Parathyroid adenoma (tissue), 2 donors: Measurements from ENCODE around the gene DTHD1.

Source experiments
- H2AFZ ChIP-seq: fragments of 300-600 bp; sonication (generic); one replicate; pipeline ENCODE4 v1.7.0; 2017; ENCODE audit warnings: antibody characterized with exemption, mild to moderate bottlenecking
- H3K27ac ChIP-seq: fragments of 300-600 bp; sonication (generic); one replicate; pipeline ENCODE4 v1.7.0; 2017
- H3K27me3 ChIP-seq: fragments of 300-600 bp; sonication (generic); one replicate; pipeline ENCODE4 v1.7.0; 2017; ENCODE audit warnings: low read length; ENCODE audit not compliant: control insufficient read depth, insufficient read depth
- H3K36me3 ChIP-seq: fragments of 300-600 bp; sonication (generic); one replicate; pipeline ENCODE4 v1.7.0; 2017; ENCODE audit warnings: low read length; ENCODE audit not compliant: control insufficient read depth, insufficient read depth
- H3K4me1 ChIP-seq: fragments of 300-600 bp; sonication (generic); one replicate; pipeline ENCODE4 v1.7.0; 2017; ENCODE audit warnings: control low read depth
- H3K4me2 ChIP-seq: fragments of 300-600 bp; sonication (generic); one replicate; pipeline ENCODE4 v1.7.0; 2017; ENCODE audit warnings: low read length
- H3K4me3 ChIP-seq: fragments of 300-600 bp; sonication (generic); one replicate; pipeline ENCODE4 v1.7.0; 2017; ENCODE audit warnings: low read depth, low read length
- H3K79me2 ChIP-seq: fragments of 300-600 bp; sonication (generic); one replicate; pipeline ENCODE4 v1.7.0; 2017; ENCODE audit warnings: control low read depth
- H3K9ac ChIP-seq: fragments of 300-600 bp; sonication (generic); one replicate; pipeline ENCODE4 v1.7.0; 2017; ENCODE audit warnings: mild to moderate bottlenecking
- H3K9me3 ChIP-seq: fragments of 300-600 bp; sonication (generic); one replicate; pipeline ENCODE4 v1.7.0; 2017; ENCODE audit warnings: low read length; ENCODE audit not compliant: control insufficient read depth
- CTCF ChIP-seq: fragments of 300-600 bp; sonication (generic); IDR thresholded peaks from one replicate; pipeline ENCODE4 v1.7.0; 2017; ENCODE audit warnings: antibody characterized with exemption, mild to moderate bottlenecking
- donor health status: primary hyperparathyroidism.

Gene DTHD1

GRCh38 chr4:36256398-36256891, 25.0 kb upstream of the DTHD1 start:
- H3K27me3 ChIP-seq = no peaks in the 10 kb centered on the region
- no peak overlapping the region for H2AFZ ChIP-seq
- H3K4me3 ChIP-seq = no peak overlapping the region
- TF ChIP-seq CTCF = no peak
- H3K79me2 ChIP-seq = no peaks in the 10 kb centered on the region
- no peaks in the 10 kb centered on the region for H3K9me3 ChIP-seq
- no peak overlapping the region for H3K4me2 ChIP-seq
- no peak overlapping the region for H3K27ac ChIP-seq
- H3K4me1 ChIP-seq = no peaks in the 10 kb centered on the region
- no peaks in the 10 kb centered on the region for H3K36me3 ChIP-seq
- H3K9ac ChIP-seq = no peak overlapping the region

GRCh38 chr4:36260731-36261130, 20.7 kb upstream of the DTHD1 start:
- Histone ChIP-seq H3K4me3 (no peak overlapping the region), H3K27me3 (no peaks in the 10 kb centered on the region), H3K4me1 (no peaks in the 10 kb centered on the region), H3K27ac (no peak overlapping the region), H3K9me3 (no peaks in the 10 kb centered on the region), H3K4me2 (no peak overlapping the region), H2AFZ (no peak overlapping the region), H3K9ac (no peak overlapping the region), H3K36me3 (no peaks in the 10 kb centered on the region), H3K79me2 (no peaks in the 10 kb centered on the region)
- TF ChIP-seq CTCF = no peak

GRCh38 chr4:36264207-36264826, 17.1 kb upstream of the DTHD1 start:
- H3K27me3 ChIP-seq = no peaks in the 10 kb centered on the region
- H2AFZ ChIP-seq = no peak overlapping the region
- no peaks in the 10 kb centered on the region for H3K9me3 ChIP-seq
- H3K79me2 ChIP-seq = no peaks in the 10 kb centered on the region
- no peaks in the 10 kb centered on the region for H3K36me3 ChIP-seq
- H3K4me1 ChIP-seq = no peaks in the 10 kb centered on the region
- no peak overlapping the region for H3K4me3 ChIP-seq
- no peak overlapping the region for H3K4me2 ChIP-seq
- no peak for TF ChIP-seq CTCF
- H3K27ac ChIP-seq = no peak overlapping the region
- no peak overlapping the region for H3K9ac ChIP-seq

GRCh38 chr4:36267486-36268268, 13.7 kb upstream of the DTHD1 start:
- Histone ChIP-seq H3K9ac (no peak overlapping the region), H3K9me3 (no peaks in the 10 kb centered on the region), H3K36me3 (no peaks in the 10 kb centered on the region), H3K4me2 (no peak overlapping the region), H3K79me2 (no peaks in the 10 kb centered on the region), H3K27me3 (no peaks in the 10 kb centered on the region), H2AFZ (no peak overlapping the region), H3K4me1 (no peaks in the 10 kb centered on the region), H3K4me3 (no peak overlapping the region), H3K27ac (no peak overlapping the region)
- no peak for TF ChIP-seq CTCF
